GM19099 (cell line): Measurements from ENCODE around the gene SF3A1.

Experiments
- POLR2A ChIP-seq: IDR thresholded peaks from 3 replicates; pipeline ENCODE4 v1.6.1; 2011; ENCODE audit warnings: low read depth; ENCODE audit not compliant: insufficient read length; ENCODE audit errors: extremely low read depth

Gene SF3A1

DNA sequence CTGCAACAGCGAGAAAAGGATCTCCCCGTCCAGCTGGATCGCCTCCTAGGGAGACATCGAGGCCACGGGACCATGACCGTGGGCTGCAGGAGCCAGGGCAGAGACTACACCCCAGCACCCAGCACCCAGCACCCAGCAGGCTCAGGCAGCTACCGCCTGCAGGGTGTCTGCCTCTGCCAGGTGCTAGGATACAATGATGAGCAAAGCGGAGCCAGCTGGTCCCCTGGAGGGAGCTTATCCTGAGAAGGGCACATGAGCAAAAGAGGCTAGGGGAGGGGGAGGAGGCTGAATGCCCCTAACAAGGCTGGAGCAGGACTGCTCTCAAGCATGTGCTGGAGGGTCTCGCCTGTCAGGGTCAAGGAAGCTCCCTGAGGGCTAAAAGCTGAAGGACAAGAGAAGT, 62.6 kb downstream of the SF3A1 start:
- TF ChIP-seq POLR2A = no peak

DNA sequence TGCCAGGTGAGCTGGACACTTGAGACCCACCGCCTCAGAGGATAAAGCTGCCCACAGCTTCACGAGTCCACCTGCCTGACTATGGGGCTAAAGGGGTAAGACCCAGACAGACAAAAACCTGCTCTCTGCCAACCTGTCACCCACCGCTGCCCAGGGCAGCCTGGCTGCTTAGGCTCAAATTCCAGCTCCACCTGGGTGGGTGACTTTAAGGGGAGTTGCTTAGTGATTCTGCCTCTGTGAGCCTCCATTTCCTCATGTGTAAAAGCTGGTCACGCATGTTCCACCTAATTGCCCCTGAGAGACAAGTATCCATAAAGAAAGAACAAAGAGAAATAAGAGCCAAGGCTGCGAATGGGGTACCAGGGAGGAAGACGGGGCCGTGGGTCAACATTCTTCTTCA, 63.7 kb downstream of the SF3A1 start:
- no peak for TF ChIP-seq POLR2A

DNA sequence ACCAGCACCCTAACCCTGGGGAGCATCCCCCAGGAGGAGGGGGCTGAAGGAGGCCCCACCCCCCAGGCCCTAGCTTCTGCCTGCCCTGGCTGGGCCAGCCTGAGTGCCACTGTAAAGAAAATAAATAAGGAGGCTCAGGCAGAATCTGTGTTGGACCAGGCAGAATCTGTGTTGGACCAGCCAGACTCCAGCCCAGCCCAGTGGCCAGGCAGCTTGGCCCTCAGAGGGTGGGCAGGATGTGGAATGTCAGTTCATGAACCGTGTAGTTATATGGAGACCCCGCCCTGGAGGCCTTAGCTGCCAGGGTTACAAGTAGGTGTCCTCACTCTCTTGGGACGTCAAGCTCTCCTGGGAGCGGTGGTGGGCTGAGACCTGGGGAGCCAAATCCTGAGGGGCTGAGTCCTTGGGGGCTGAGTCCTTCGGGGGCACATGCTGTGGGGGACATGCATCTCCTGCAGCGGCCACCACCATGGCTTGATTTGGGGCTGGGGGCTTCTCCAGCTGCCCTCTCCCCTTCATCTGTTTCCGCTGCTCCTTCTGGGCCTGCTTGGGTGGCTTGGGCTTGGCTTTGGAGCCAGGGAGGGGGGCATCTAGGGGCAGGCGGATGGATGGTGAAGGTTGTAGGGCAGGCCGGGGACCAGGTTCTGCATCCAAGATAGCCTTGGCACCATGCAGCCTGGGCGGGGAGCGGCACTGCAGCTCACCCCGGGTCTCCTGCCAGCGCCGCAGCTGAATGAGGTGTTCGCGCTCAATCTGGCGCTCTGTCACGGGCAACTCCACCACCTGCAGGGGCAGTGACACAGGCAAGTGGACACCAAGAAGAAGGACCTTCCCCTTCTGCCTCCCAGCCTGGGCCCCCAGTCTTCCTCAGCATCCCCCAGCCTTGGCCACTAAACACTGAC, 64.4 kb downstream of the SF3A1 start:
- TF ChIP-seq POLR2A = no peak

DNA sequence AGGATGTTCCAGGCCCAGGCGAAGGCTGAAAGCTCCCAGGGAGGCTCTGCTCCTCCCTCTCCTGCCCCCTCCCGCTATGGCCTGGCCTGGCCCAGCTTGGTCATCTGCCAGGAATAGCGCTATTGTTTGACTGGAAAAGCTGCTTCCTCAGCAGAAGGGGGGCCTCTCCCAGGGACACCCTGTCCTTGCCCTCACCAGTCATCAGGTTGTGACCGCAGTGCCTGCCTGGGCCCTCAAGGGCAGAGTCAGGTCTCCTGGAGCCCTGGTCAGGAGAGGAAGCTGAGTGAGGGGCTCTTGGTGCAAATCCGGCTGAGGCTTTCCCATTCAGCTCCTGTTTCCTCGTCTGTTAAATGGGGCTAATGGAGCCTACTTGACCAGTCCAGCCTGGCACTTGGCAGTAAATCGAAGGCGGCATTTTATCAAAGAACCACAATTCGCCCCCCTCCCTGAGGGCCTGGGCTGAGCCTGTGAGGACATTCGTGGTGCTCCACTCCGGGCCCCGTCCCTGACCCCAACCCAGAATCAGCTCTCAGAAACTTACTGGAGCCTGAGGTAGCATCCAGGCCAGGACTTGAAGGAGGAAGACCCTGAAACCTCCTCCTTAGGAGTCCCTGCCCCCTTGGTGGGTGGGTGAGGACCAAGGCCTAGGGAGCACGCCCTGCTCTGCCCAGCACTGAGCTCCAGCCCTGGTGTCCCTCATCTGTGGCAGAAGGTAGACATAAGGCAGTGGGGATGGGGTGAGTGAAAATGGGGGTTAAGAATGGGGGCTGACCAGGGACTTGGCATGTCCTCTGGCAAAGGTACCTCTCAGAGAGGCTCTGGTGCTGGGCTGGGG, 65.4 kb downstream of the SF3A1 start:
- no peak for TF ChIP-seq POLR2A

DNA sequence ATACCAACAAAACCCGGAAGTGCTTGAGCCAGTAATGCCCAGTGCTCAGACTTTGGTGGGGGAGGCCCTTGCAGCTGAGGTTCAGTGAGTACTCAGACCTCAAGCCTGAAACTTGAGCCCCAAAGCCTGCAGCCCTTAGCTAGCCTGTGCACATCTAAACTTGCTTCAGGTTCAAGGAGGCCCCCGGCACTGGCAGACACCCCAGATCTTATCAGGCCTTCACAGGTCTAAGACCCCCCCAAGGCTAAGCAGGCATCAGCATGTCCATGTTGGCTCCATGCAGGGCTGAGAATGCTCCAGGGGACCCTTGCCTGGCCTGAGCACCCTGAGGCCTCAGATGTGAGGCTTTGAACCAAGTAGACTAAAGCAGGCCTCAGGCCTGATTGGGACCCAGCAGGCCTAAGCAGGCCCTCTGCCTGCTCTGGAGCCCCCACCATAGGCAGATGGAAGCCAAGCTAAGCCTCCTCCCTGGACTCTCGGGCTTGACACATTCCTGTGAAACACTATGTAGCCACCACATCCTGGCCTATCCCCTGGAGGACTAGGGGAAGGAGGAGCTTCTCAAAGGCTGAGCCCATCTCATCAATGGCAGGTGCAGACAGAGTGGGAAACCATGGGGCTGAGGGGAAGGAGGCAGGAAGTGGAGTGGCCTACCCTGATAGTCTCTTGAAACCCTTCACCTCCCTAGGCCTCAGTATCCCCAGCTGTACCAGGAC, 66.2 kb downstream of the SF3A1 start:
- no peak for TF ChIP-seq POLR2A

DNA sequence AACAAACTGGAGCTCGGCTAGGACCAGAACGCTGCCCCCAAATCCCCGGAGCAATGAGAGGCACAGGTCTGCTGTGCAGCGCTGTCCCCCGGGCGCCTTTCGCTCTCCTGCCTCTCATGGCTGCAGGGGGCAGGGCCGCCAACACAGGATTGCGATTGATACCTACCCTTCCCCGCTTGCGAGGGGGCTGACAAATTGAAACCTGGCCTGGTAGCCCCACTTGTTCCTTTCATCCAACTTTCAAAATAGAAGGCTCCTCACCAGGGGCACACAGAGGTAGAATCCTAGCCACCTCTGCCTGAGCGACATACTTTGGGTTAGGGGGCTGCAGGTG, 66.7 kb downstream of the SF3A1 start:
- no peak for TF ChIP-seq POLR2A

DNA sequence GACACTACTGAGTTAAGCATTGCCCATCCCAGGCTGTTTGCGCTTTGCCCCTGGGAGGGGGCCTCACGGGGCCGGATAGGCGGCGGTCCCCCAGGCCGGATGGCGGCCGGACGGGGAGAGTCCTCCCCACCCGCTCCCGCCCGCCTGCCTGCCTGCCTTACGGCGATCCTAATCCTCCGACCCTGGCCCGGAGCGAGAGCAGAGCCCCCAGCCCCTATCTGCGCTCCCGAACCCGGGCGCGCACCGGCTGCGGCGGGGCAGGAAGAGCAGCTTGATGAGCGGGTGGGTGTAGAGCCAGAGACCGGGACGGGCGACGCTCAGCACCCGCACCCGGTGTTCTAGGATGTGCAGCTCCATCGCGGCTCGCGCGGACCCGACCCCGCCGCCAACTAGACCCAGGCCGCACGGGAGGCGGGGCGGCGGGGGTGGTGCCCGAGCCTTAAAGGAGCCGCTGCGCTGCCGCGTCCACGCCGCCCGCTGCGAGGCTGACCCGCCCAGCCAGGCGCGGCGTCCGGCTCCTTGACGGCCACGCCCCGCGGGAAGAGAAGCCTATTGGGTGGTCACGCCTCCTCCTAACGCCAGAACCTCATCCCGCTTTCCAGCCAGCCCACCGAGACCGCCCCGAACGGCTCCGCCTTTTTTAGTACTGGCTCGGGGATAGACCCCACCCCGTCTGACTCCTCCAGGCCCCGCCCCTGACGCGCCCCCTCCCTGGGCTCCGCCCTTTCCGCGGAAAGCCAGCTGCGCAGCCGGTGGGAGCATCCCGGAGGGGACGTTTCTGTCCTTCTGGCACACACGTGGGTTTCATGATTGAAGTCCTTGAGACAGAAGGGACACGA, 67.3 kb downstream of the SF3A1 start, which contains the start of gene CASTOR1:
TSS of gene CASTOR1 (minus strand) at position 365 of the 839 bp plus-strand sequence. CDS start at position 357, 8 bp downstream.
- TF ChIP-seq POLR2A = peak; percentile 20

DNA sequence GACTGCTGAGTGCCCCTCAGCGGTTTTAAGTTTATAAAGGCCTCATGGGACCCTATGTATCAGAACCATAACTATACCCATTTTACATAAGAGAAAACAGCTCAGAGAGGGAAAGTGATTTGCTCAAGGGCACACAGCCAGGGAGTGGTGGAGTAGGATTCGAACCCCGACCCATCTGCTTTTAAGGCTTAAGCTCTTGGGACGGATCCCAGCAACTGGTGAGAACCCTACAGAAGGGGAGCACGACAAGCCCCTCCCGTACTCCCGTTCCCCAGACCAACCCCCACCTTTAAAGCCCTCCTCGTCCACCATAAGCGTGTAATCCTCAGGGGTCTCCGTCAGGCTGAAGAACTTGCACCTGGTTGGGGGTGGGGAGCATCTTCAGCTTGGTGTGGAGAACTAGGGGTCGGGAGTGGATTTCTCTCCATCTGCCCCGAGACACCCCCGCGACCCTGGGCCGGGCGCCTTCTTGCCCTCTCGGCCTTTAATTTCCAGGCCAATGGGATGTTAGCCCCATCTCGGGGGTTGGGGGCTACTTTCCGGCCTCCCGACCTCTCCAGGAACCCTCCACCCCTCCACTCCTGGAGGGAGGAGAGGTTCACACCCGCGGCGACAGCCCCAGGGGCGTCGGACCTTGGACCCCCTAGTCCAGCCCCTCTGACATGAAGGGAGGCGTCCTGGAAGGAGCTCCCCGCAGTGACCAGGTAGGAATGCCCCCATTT, 68.1 kb downstream of the SF3A1 start:
- no peak for TF ChIP-seq POLR2A

DNA sequence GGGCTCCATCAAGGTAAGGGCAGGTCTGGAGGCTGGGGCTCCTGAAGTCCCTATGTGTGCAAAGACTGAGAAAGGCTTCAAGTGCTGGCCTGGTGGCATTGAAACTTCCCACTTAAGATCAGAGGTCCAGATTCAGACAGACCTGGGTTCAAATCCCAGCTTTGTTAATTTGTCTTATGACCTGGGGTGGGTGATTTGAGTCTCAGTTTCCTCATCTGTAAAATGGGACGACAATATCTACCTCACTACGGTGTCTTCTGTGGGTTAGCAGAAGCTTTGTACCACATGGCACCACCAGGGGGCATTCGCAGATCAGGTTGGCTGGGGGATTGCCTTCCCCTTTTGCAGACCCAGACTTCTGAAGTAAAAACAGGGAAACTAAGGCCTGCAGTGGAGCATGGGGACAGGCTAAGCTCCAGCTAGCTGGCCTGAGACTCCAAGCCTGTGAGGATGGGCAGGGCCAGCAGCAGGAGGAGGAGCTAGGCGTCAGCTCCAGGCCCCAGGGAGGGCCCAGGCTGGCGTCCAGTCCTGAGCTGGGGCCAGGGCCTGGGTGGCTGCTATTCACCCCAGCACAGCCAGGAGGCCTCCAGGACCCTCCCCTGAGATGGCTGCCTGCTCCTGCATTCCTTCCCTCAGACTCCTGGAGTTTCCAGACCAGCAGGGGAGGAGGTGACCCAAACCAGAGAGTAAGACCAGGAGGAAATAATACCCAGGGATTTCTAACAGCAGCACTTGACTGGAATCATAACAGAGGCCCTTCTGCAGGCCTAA, 68.9 kb downstream of the SF3A1 start:
- TF ChIP-seq POLR2A = no peak

DNA sequence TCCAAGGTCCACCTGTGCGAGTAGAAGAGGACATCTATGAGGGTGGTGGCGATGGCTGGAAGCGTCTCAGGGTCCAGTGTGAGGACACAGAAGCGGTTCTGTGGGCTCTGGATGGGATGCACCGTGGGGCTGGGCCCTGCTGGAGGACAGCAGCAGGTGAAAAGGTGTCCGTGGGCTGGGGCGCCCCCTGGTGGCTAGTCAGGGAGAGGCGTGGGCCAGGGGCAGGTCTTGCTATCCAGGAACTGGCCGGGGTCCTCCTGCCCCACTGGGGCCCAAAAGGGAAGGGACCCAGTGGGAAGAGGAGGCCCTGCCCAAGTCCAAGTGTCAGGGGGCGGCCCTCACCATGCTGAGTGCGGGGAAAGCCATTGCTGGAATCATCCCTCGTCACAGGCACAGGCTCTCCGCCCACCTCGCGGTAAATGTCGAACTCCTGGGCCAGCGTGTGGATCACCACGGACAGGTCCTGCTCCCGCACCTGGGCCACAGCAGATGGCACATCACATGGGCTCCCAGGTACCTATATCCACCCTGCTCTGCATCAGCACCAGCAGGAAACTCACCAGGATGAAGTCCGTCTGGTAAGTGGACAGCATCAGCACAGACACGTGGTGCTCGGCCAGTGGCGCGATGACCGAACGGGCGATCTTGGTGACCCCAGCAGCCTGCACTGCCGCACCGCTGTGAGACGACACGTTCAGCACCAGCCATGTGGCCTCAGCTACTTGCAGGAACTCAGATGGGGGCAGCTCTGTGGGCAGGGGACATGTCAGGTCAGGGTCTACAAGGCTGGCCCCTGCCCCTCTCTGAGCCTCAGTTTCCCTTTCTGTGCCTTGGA, 69.7 kb downstream of the SF3A1 start:
- TF ChIP-seq POLR2A = no peak

DNA sequence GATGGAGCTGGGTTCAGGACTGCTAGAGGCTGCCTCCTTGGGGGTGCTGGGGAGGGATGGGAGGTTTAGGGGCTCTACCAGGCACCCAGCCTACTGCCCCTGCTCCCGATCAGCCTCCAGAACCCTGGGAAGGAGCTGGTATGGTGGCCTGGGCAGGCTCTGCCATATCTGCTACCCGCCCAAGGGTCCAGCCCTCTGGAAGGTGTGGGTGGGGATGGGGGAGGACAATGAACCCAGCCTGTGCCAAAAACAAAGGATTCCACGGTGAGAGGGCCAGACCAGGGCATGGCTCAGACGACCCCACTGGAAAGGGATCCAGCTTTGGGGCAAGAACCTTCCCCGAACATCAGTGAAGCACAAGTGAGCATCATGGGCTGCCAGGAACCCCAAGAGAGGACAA, 70.4 kb downstream of the SF3A1 start:
- no peak for TF ChIP-seq POLR2A

DNA sequence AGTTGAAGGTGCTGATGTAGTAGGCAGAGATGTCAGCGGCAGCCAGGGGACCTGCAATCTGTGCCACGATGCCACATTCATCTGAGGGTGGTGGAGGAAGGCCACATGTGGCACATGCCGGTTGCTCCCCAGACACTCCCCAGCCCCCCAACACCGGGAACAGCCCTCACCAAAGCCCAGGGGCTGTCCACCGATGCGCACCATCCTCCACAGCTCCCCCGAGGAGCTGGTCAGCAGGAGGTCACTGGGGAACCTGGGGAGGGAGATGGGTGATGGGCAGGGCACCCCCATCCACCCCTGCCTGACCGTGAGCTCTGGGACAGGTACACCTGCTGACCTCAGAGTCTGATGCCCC, 70.9 kb downstream of the SF3A1 start:
- no peak for TF ChIP-seq POLR2A
